GM21723 (cell line): ENCODE results near the gene NMNAT3.

Experiments used
- ATAC-seq: cut with Tn5 transposase; IDR thresholded peaks from one replicate; pipeline ENCODE4 v1.9.1; 2021; ENCODE audit warnings: mild to moderate bottlenecking, moderate library complexity; ENCODE audit not compliant: unreplicated experiment

NMNAT3 gene

GRCh38 chr3:139676108-139676507, 1.7 kb downstream of the NMNAT3 start:
- ATAC-seq: no peak

- no peak for ATAC-seq
Measured at GRCh38 chr3:139675327-139675726, 2.4 kb downstream of the NMNAT3 start.

GRCh38 chr3:139674571-139675260, 3.1 kb downstream of the NMNAT3 start:
- ATAC-seq: no peak

GRCh38 chr3:139672884-139673283, 4.9 kb downstream of the NMNAT3 start:
- no peak for ATAC-seq

GRCh38 chr3:139671863-139672646, 5.7 kb downstream of the NMNAT3 start:
- no peak for ATAC-seq

- ATAC-seq: no peak
Measured at GRCh38 chr3:139671107-139671506, 6.7 kb downstream of the NMNAT3 start.

GRCh38 chr3:139670196-139670595, 7.6 kb downstream of the NMNAT3 start:
- no peak for ATAC-seq

- no peak for ATAC-seq
Measured at GRCh38 chr3:139668332-139668731, 9.4 kb downstream of the NMNAT3 start.

- no peak for ATAC-seq
Measured at GRCh38 chr3:139664958-139665357, 12.8 kb downstream of the NMNAT3 start.

- no peak for ATAC-seq
Measured at GRCh38 chr3:139660269-139660668, 17.5 kb downstream of the NMNAT3 start.

- ATAC-seq: no peak
Measured at GRCh38 chr3:139659511-139659910, 18.3 kb downstream of the NMNAT3 start.

GRCh38 chr3:139657936-139658335, 19.8 kb downstream of the NMNAT3 start:
- ATAC-seq: no peak

GRCh38 chr3:139657434-139657833, 20.3 kb downstream of the NMNAT3 start:
- no peak for ATAC-seq

- no peak for ATAC-seq
Measured at GRCh38 chr3:139655909-139656595, 21.7 kb downstream of the NMNAT3 start.

- no peak for ATAC-seq
Measured at GRCh38 chr3:139654637-139655365, 23.0 kb downstream of the NMNAT3 start.

- no peak for ATAC-seq
Measured at GRCh38 chr3:139653582-139653981, 24.2 kb downstream of the NMNAT3 start.

- no peak for ATAC-seq
Measured at GRCh38 chr3:139652561-139652960, 25.2 kb downstream of the NMNAT3 start.

- ATAC-seq: no peak
Measured at GRCh38 chr3:139647866-139648435, 29.8 kb downstream of the NMNAT3 start.

- ATAC-seq: no peak
Measured at GRCh38 chr3:139646512-139646911, 31.3 kb downstream of the NMNAT3 start.

GRCh38 chr3:139642996-139643395, 34.8 kb downstream of the NMNAT3 start:
- ATAC-seq: no peak

GRCh38 chr3:139640456-139640855, 37.3 kb downstream of the NMNAT3 start:
- ATAC-seq: no peak
